Tibial nerve (tissue), 4 donors: ENCODE results near the gene MRPL1. TPM values are rescaled to one million over a fixed set of nuclear protein-coding genes. Genes with fewer than 3 reads are reported as not detected.

ENCODE experiments used
- DNase-seq, 2 donors: peaks; one replicate each; pipeline ENCODE4 v3.0.0-alpha.2; 2019; ENCODE audit warnings: low spot score in 2 of 2
- H3K27ac ChIP-seq, 4 donors: fragments of 200-600 bp; sonication (generic) in 3 of 4; one replicate each; pipeline ENCODE4 v1.5.1; 2017 to 2019; ENCODE audit warnings: mild to moderate bottlenecking in 1 of 4
- H3K27me3 ChIP-seq, 2 donors: fragments of 200-600 bp; sonication (generic) in 1 of 2; one replicate each; pipeline versions ENCODE4 v1.5.1 to v1.6.0; 2017 to 2019
- H3K36me3 ChIP-seq, 3 donors: fragments of 200-600 bp; sonication (generic); one replicate each; pipeline ENCODE4 v1.5.1; 2018 to 2019
- H3K4me1 ChIP-seq, 4 donors: fragments of 200-600 bp; sonication (generic) in 3 of 4; one replicate each; pipeline ENCODE4 v1.5.1; 2017 to 2019
- H3K4me3 ChIP-seq, 4 donors: fragments of 200-600 bp; sonication (generic) in 3 of 4; one replicate each; pipeline ENCODE4 v1.5.1; 2017 to 2019; ENCODE audit warnings: mild to moderate bottlenecking in 1 of 4, moderate library complexity in 1 of 4
- H3K9me3 ChIP-seq, 4 donors: fragments of 200-600 bp; sonication (generic) in 3 of 4; one replicate each; pipeline ENCODE4 v1.5.1; 2017 to 2019
- CTCF ChIP-seq, 5 experiments: fragments of 200-600 bp in 3 of 5; fragments of 450-650 bp in 2 of 5; sonication (generic) in 3 of 5; IDR thresholded peaks; one replicate each; pipeline ENCODE4 v1.5.1; 2016 to 2019; ENCODE audit warnings: antibody characterized with exemption in 5 of 5, mild to moderate bottlenecking in 3 of 5, moderate library complexity in 2 of 5
- EP300 ChIP-seq, 2 donors: sonication (generic); formaldehyde crosslinking; IDR thresholded peaks; one replicate each; pipeline ENCODE4 v1.6.1; 2017; ENCODE audit warnings: antibody characterized with exemption in 2 of 2, mild to moderate bottlenecking in 1 of 2
- POLR2A ChIP-seq, 2 donors: fragments of 450-650 bp; IDR thresholded peaks; one replicate each; pipeline ENCODE4 v1.6.1; 2017; ENCODE audit warnings: antibody characterized with exemption in 2 of 2, mild to moderate bottlenecking in 2 of 2, moderate library complexity in 2 of 2
- WGBS, 2 donors: methylation state at CpG; one replicate each; pipeline ENCODE4 v1.1.5; 2018; 5-methylcytosine and 5-hydroxymethylcytosine counted together
- total RNA-seq, 4 donors: library from RNA; depleted of rRNA; stranded (reverse); fragments of >200 nt; gene quantifications; one replicate each; pipeline ENCODE4 v1.1.0, GENCODE V29; 2016

Gene MRPL1
- total RNA-seq, 4 donors from 2014 or later = 21.0 to 32.3 (median 26.9) TPM

- H3K27me3 ChIP-seq = no peaks in the 10 kb centered on the region
- no peak overlapping the region for H3K4me3 ChIP-seq
- no peak for DNase-seq
- no peaks in the 10 kb centered on the region for H3K36me3 ChIP-seq
- no peaks in the 10 kb centered on the region for H3K9me3 ChIP-seq
- TF ChIP-seq CTCF (IDR thresholded peaks at IDR 0.05) = no peak
- no peak for TF ChIP-seq POLR2A (IDR thresholded peaks at IDR 0.05)
- TF ChIP-seq EP300 (IDR thresholded peaks at IDR 0.05) = no peak
- H3K4me1 ChIP-seq = no peaks in the 10 kb centered on the region
- no peak overlapping the region for H3K27ac ChIP-seq
- 19 to 27% methylated on average over 1 of the region's 1 CpG for whole genome bisulfite sequencing, 2 donors
Observed at GRCh38 chr4:77843628-77844027, 19.0 kb upstream of the MRPL1 start.

GRCh38 chr4:77844363-77844762 lies 18.3 kb upstream of the MRPL1 start:
- no peak overlapping the region for H3K4me3 ChIP-seq
- H3K27ac ChIP-seq = no peak overlapping the region
- no peak for TF ChIP-seq EP300 (IDR thresholded peaks at IDR 0.05)
- TF ChIP-seq POLR2A (IDR thresholded peaks at IDR 0.05) = no peak
- TF ChIP-seq CTCF (IDR thresholded peaks at IDR 0.05) = no peak
- 100% methylated on average over 1 of the region's 1 CpG for WGBS, 2 donors
- H3K36me3 ChIP-seq = no peaks in the 10 kb centered on the region
- no peak for DNase-seq
- no peaks in the 10 kb centered on the region for H3K9me3 ChIP-seq
- no peaks in the 10 kb centered on the region for H3K27me3 ChIP-seq
- no peaks in the 10 kb centered on the region for H3K4me1 ChIP-seq

- 40% methylated on average over 1 of the region's 1 CpG for WGBS, 2 donors
- Histone ChIP-seq H3K4me3 (no peak overlapping the region), H3K27ac (no peak overlapping the region), H3K36me3 (no peaks in the 10 kb centered on the region), H3K9me3 (no peaks in the 10 kb centered on the region), H3K27me3 (no peaks in the 10 kb centered on the region), H3K4me1 (no peaks in the 10 kb centered on the region)
- DNase-seq = no peak
- no peak for TF ChIP-seq POLR2A (IDR thresholded peaks at IDR 0.05)
- no peak for TF ChIP-seq EP300 (IDR thresholded peaks at IDR 0.05)
- TF ChIP-seq CTCF (IDR thresholded peaks at IDR 0.05) = no peak
Observed at GRCh38 chr4:77845400-77845799, 17.2 kb upstream of the MRPL1 start.

GRCh38 chr4:77845929-77846328 lies 16.7 kb upstream of the MRPL1 start:
- WGBS, 2 donors = 87 to 90% methylated on average over 3 of the region's 3 CpGs
- Histone ChIP-seq H3K36me3 (no peaks in the 10 kb centered on the region), H3K27ac (no peak overlapping the region), H3K9me3 (no peaks in the 10 kb centered on the region), H3K4me3 (no peak overlapping the region), H3K27me3 (no peaks in the 10 kb centered on the region), H3K4me1 (no peaks in the 10 kb centered on the region)
- no peak for DNase-seq
- TF ChIP-seq POLR2A (IDR thresholded peaks at IDR 0.05) (no peak), EP300 (IDR thresholded peaks at IDR 0.05) (no peak), CTCF (IDR thresholded peaks at IDR 0.05) (no peak)

- no peak overlapping the region for H3K4me3 ChIP-seq
- H3K27ac ChIP-seq = no peak overlapping the region
- no peaks in the 10 kb centered on the region for H3K9me3 ChIP-seq
- 90 to 92% methylated on average over 6 of the region's 6 CpGs for WGBS, 2 donors
- TF ChIP-seq POLR2A (IDR thresholded peaks at IDR 0.05) (no peak), EP300 (IDR thresholded peaks at IDR 0.05) (no peak), CTCF (IDR thresholded peaks at IDR 0.05) (no peak)
- H3K27me3 ChIP-seq = no peaks in the 10 kb centered on the region
- peaks cover 0 to 3% (median 0%) of the 10 kb centered on the region in 4 donors for H3K4me1 ChIP-seq
- H3K36me3 ChIP-seq = no peaks in the 10 kb centered on the region
- no peak for DNase-seq
Observed at GRCh38 chr4:77848508-77848907, 14.1 kb upstream of the MRPL1 start.
